HepG2 (cell line): ENCODE measurements around the gene GDPGP1. TPM values are rescaled to one million over a fixed set of nuclear protein-coding genes. Genes with fewer than 3 reads are reported as not detected.

ENCODE experiments used
- EP300 ChIP-seq, 3 experiments: sonication (generic) in 1 of 3; formaldehyde crosslinking in 1 of 3; IDR thresholded peaks; 2 replicates each; pipeline versions ENCODE4 v1.5.1 to v1.6.1; 2011 to 2020; ENCODE audit warnings: low read depth in 2 of 3, low read length in 2 of 3, borderline replicate concordance in 1 of 3, improper control_type of control experiment in 1 of 3, mild to moderate bottlenecking in 1 of 3, missing genetic modification reagents in 1 of 3, moderate library complexity in 1 of 3
- HDAC1 ChIP-seq: sonication (generic); formaldehyde crosslinking; IDR thresholded peaks from 2 replicates; pipeline ENCODE4 v1.5.1; 2020; ENCODE audit warnings: mild to moderate bottlenecking, missing genetic modification reagents
- HDAC2 ChIP-seq: sonication (generic); formaldehyde crosslinking; IDR thresholded peaks from 2 replicates; pipeline ENCODE4 v1.4.0; 2020; ENCODE audit warnings: missing genetic modification reagents
- HINFP ChIP-seq: sonication (generic); formaldehyde crosslinking; IDR thresholded peaks from 2 replicates; pipeline ENCODE4 v1.4.0; 2020; ENCODE audit warnings: low read depth, mild to moderate bottlenecking, missing genetic modification reagents
- KDM1A ChIP-seq: IDR thresholded peaks from 2 replicates; pipeline ENCODE4 v1.6.1; 2016; ENCODE audit warnings: missing compliant biosample characterization
- KIAA2018 ChIP-seq: sonication (generic); formaldehyde crosslinking; IDR thresholded peaks from 2 replicates; pipeline ENCODE4 v1.5.0; 2020; ENCODE audit warnings: mild to moderate bottlenecking, missing genetic modification reagents, borderline replicate concordance
- MXD3 ChIP-seq: IDR thresholded peaks from 2 replicates; pipeline ENCODE4 v1.6.1; 2016; ENCODE audit warnings: mild to moderate bottlenecking, missing biosample characterization, missing genetic modification reagents
- PBX2 ChIP-seq: IDR thresholded peaks from 2 replicates; pipeline ENCODE4 v1.6.1; 2016; ENCODE audit warnings: control low read depth
- SIN3A ChIP-seq: IDR thresholded peaks from 2 replicates; pipeline ENCODE4 v1.6.1; 2011; ENCODE audit warnings: low read depth, mild to moderate bottlenecking, control low read depth, low read length, borderline replicate concordance
- TCF7L2 ChIP-seq: IDR thresholded peaks from 2 replicates; pipeline ENCODE4 v1.6.1; 2011; ENCODE audit warnings: mild to moderate bottlenecking, low read depth, low read length, moderate library complexity
- TRIM24 ChIP-seq: sonication (generic); formaldehyde crosslinking; IDR thresholded peaks from 2 replicates; pipeline ENCODE4 v1.8.0; 2022; ENCODE audit warnings: mild to moderate bottlenecking, missing genetic modification reagents
- ZNF276 ChIP-seq: sonication (generic); formaldehyde crosslinking; IDR thresholded peaks from 2 replicates; pipeline ENCODE4 v1.4.0; 2020; ENCODE audit warnings: mild to moderate bottlenecking, low read depth, missing genetic modification reagents
- ZNF34 ChIP-seq: sonication (generic); formaldehyde crosslinking; IDR thresholded peaks from 2 replicates; pipeline ENCODE4 v1.4.0; 2020; ENCODE audit warnings: mild to moderate bottlenecking, missing genetic modification reagents, borderline replicate concordance
- ZNF441 ChIP-seq: sonication (generic); formaldehyde crosslinking; IDR thresholded peaks from 2 replicates; pipeline ENCODE4 v1.7.0; 2021; ENCODE audit warnings: missing genetic modification reagents, borderline replicate concordance
- polyA plus RNA-seq, 8 experiments: library from polyadenylated mRNA; depleted of rRNA in 3 of 8; stranded (reverse) in 7 of 8; unstranded in 1 of 8; fragments of >200 nt; fragmentation: Illumina TruSeq in 4 of 8; extraction: Trizol in 4 of 8; gene quantifications; 2 replicates each; pipeline versions ENCODE4 v1.2.1 to v1.2.3, GENCODE V29; 2011 to 2016; ENCODE audit warnings: low read depth in 4 of 8, missing spikeins in 1 of 8, mixed read lengths in 1 of 8; ENCODE audit not compliant: insufficient read depth in 1 of 8
- total RNA-seq, 5 experiments: library from RNA; depleted of rRNA; stranded (reverse); fragments of >200 nt; fragmentation: Illumina TruSeq; extraction: Trizol; gene quantifications; 2 replicates each; pipeline ENCODE4 v1.2.3, GENCODE V29; 2016; ENCODE audit warnings: low read depth in 1 of 5

The GDPGP1 gene
- total and polyA plus RNA-seq, 2 of the 13 experiments (the other 11 are each of a cell fraction or from before 2014, with no cell fraction given): 1.5 to 4.3 TPM

- TF ChIP-seq KIAA2018 (CRISPR knock-in tag) (no peak), KDM1A (CRISPR knock-in tag) (no peak), TRIM24 (no peak), HDAC2 (no peak), EP300 (IDR thresholded peaks at IDR 0.05; ENCODE audit: low read depth in 2 of 2, low read length in 2 of 2) (no peak), EP300 (CRISPR knock-in tag; IDR thresholded peaks at IDR 0.05; ENCODE audit: borderline replicate concordance) (no peak), HDAC1 (no peak), SIN3A (0 out of 2 replicates have a peak, but pooled peaks have one; percentile 29), PBX2 (CRISPR knock-in tag) (no peak), MXD3 (CRISPR knock-in tag) (no peak), ZNF276 (no peak), TCF7L2 (no peak), ZNF441 (CRISPR knock-in tag) (no peak), ZNF34 (CRISPR knock-in tag) (no peak), HINFP (CRISPR knock-in tag) (no peak)
These were observed at the start of gene GDPGP1 (continued) for GRCh38 chr15:90234096-90234988.
